Vagina (tissue), 2 donors: Measurements from ENCODE around the gene SCYL3.
"Not testable (repeated sequence)": the region's sequence is repeated elsewhere in the genome, so short reads cannot be mapped to it uniquely, and the experiment has no call there.

ENCODE experiments used
- CTCF ChIP-seq, 3 experiments: fragments of 450-650 bp in 2 of 3; fragments of 200-600 bp in 1 of 3; sonication (generic) in 1 of 3; IDR thresholded peaks; one replicate each; pipeline ENCODE4 v1.5.1; 2017 to 2019; ENCODE audit warnings: antibody characterized with exemption in 3 of 3, mild to moderate bottlenecking in 2 of 3, moderate library complexity in 2 of 3
- POLR2A ChIP-seq, 2 donors: fragments of 450-650 bp; IDR thresholded peaks; one replicate each; pipeline ENCODE4 v1.6.1; 2017; ENCODE audit warnings: antibody characterized with exemption in 2 of 2, mild to moderate bottlenecking in 2 of 2, moderate library complexity in 2 of 2
- POLR2AphosphoS5 ChIP-seq, 2 donors: sonication (generic); formaldehyde crosslinking; IDR thresholded peaks; one replicate each; pipeline ENCODE4 v1.9.0; 2017; ENCODE audit warnings: antibody characterized with exemption in 2 of 2, mild to moderate bottlenecking in 2 of 2, low read depth in 1 of 2; ENCODE audit not compliant: insufficient read depth in 1 of 2

GRCh38 chr1:169811418-169812035 is 82.2 kb downstream of the SCYL3 start:
- not testable (repeated sequence) for TF ChIP-seq POLR2AphosphoS5 (IDR thresholded peaks at IDR 0.05; ENCODE audit: insufficient read depth in 1 of 2, low read depth in 1 of 2); CTCF (IDR thresholded peaks at IDR 0.05); POLR2A (IDR thresholded peaks at IDR 0.05)
